GM21529 (cell line): ENCODE data around the gene LRMDA.

Source experiments
- ATAC-seq: cut with Tn5 transposase; IDR thresholded peaks from one replicate; pipeline ENCODE4 v1.9.1; 2021; ENCODE audit not compliant: unreplicated experiment

LRMDA gene

GRCh38 chr10:75632805-75633462 lies 201.5 kb downstream of the LRMDA start:
- ATAC-seq: no peak

GRCh38 chr10:75633568-75633967 lies 202.1 kb downstream of the LRMDA start:
- no peak for ATAC-seq

GRCh38 chr10:75634947-75635346 lies 203.5 kb downstream of the LRMDA start:
- ATAC-seq: no peak

GRCh38 chr10:75638752-75639151 lies 207.3 kb downstream of the LRMDA start:
- no peak for ATAC-seq

GRCh38 chr10:75639736-75640135 lies 208.3 kb downstream of the LRMDA start:
- no peak for ATAC-seq

- no peak for ATAC-seq
These were observed 209.0 kb downstream of the LRMDA start for GRCh38 chr10:75640381-75640780.

GRCh38 chr10:75640803-75641202 lies 209.4 kb downstream of the LRMDA start:
- no peak for ATAC-seq

GRCh38 chr10:75643405-75643804 lies 212.0 kb downstream of the LRMDA start:
- ATAC-seq: no peak

- ATAC-seq: no peak
These were observed 212.7 kb downstream of the LRMDA start for GRCh38 chr10:75643944-75644692.

GRCh38 chr10:75645704-75646103 lies 214.3 kb downstream of the LRMDA start:
- no peak for ATAC-seq

- no peak for ATAC-seq
These were observed 214.9 kb downstream of the LRMDA start for GRCh38 chr10:75646218-75646915.

- no peak for ATAC-seq
These were observed 215.5 kb downstream of the LRMDA start for GRCh38 chr10:75646916-75647315.

- no peak for ATAC-seq
These were observed 216.3 kb downstream of the LRMDA start for GRCh38 chr10:75647675-75648074.

- no peak for ATAC-seq
These were observed 216.9 kb downstream of the LRMDA start for GRCh38 chr10:75648351-75648750.

GRCh38 chr10:75648854-75649253 lies 217.4 kb downstream of the LRMDA start:
- no peak for ATAC-seq

GRCh38 chr10:75649466-75649865 lies 218.0 kb downstream of the LRMDA start:
- no peak for ATAC-seq

- ATAC-seq: no peak
These were observed 219.2 kb downstream of the LRMDA start for GRCh38 chr10:75650648-75651047.

- ATAC-seq: no peak
These were observed 220.0 kb downstream of the LRMDA start for GRCh38 chr10:75651417-75651816.

- no peak for ATAC-seq
These were observed 220.8 kb downstream of the LRMDA start for GRCh38 chr10:75652146-75652740.

- ATAC-seq: no peak
These were observed 222.3 kb downstream of the LRMDA start for GRCh38 chr10:75653761-75654160.

GRCh38 chr10:75654171-75654771 lies 222.8 kb downstream of the LRMDA start:
- ATAC-seq: no peak
